ENCODE measurements around the gene PKP1.

The PKP1 gene

DNA sequence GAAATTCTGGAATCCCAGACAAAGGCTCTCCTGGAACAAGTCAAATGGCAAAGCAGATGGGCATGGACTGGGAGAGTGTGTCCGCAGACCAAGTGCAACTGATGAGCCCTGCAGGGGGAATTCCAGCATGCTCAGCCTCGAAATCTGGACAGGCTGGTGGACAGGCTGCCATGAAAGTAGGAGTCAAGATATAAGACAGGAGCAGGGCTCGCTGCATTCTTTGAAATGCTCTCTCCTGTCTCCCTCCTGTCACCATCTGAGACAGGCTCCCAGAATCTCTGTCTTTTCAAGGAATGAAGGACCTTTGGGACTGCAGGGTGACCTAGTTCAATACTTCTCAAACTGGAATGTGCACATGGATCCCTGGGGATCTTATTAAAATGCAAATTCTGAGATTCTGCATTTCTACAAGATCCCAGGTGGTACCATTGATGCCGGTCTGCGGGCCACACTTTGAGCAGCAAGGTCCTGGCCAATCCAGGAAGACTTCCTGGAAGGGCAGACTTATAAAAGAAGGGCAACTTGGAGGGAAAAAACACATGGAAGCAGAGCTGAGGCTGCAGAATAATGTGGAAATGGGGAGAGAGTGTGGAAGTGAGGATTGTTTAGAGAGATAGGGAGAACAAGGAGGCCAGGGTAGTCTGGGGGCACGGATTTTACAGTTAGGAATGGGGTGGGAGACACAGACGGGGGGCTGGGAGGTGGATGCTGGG, 64.3 kb downstream of the PKP1 start:
- H3K9ac ChIP-seq, result no peak overlapping the region
- H3K4me3 ChIP-seq, result no peak overlapping the region
- no peak overlapping the region for H3K27ac ChIP-seq
- no peak overlapping the region for H3K4me2 ChIP-seq
- no peaks in the 10 kb centered on the region for H4K20me1 ChIP-seq
- no peaks in the 10 kb centered on the region for H3K36me3 ChIP-seq
- no peaks in the 10 kb centered on the region for H3K27me3 ChIP-seq
- TF ChIP-seq Cebpa-rat (IDR thresholded peaks at IDR 0.05), result no peak
- no peaks in the 10 kb centered on the region for H3K4me1 ChIP-seq
- no peaks in the 10 kb centered on the region for H3K9me3 ChIP-seq

DNA sequence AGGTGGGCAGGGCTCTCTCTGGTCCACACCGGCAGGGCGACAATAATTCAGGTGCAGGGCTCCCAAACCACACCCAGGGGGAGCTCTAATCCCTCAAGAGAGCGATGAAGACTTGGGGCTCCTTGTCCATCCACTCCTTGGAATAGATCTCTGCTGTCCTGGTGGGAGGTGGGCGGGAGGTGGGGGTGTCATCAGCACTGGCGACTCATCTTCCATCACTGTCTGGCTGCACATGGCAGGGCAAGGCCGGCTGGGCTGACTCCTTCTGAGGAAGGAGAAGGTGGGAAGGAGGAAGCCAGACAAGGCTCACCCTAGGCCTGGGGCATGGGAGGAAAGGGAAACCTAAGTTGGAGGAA, 64.9 kb downstream of the PKP1 start:
- H3K4me2 ChIP-seq, result no peak overlapping the region
- TF ChIP-seq Cebpa-rat (IDR thresholded peaks at IDR 0.05), result no peak
- H3K4me1 ChIP-seq, result no peaks in the 10 kb centered on the region
- no peaks in the 10 kb centered on the region for H3K27me3 ChIP-seq
- no peaks in the 10 kb centered on the region for H4K20me1 ChIP-seq
- no peak overlapping the region for H3K4me3 ChIP-seq
- no peak overlapping the region for H3K9ac ChIP-seq
- H3K27ac ChIP-seq, result no peak overlapping the region
- no peaks in the 10 kb centered on the region for H3K36me3 ChIP-seq
- no peaks in the 10 kb centered on the region for H3K9me3 ChIP-seq

- no peak for TF ChIP-seq Cebpa-rat (IDR thresholded peaks at IDR 0.05)
- Histone ChIP-seq H3K9me3 (no peaks in the 10 kb centered on the region), H3K4me3 (no peak overlapping the region), H3K27ac (no peak overlapping the region), H4K20me1 (no peaks in the 10 kb centered on the region), H3K9ac (no peak overlapping the region), H3K4me2 (no peak overlapping the region), H3K36me3 (no peaks in the 10 kb centered on the region), H3K4me1 (no peaks in the 10 kb centered on the region), H3K27me3 (no peaks in the 10 kb centered on the region)
Measured at GRCh38 chr1:201349092-201349491, 65.8 kb downstream of the PKP1 start.

- no peaks in the 10 kb centered on the region for H3K4me1 ChIP-seq
- no peak overlapping the region for H3K4me3 ChIP-seq
- no peaks in the 10 kb centered on the region for H4K20me1 ChIP-seq
- no peaks in the 10 kb centered on the region for H3K9me3 ChIP-seq
- no peaks in the 10 kb centered on the region for H3K36me3 ChIP-seq
- no peaks in the 10 kb centered on the region for H3K27me3 ChIP-seq
- no peak overlapping the region for H3K4me2 ChIP-seq
- no peak overlapping the region for H3K9ac ChIP-seq
- H3K27ac ChIP-seq, result no peak overlapping the region
- TF ChIP-seq Cebpa-rat (IDR thresholded peaks at IDR 0.05), result no peak
Measured at GRCh38 chr1:201350361-201350725, 67.0 kb downstream of the PKP1 start.

GRCh38 chr1:201350884-201351283, 67.6 kb downstream of the PKP1 start:
- TF ChIP-seq Cebpa-rat (IDR thresholded peaks at IDR 0.05), result no peak
- Histone ChIP-seq H3K4me3 (no peak overlapping the region), H3K27me3 (no peaks in the 10 kb centered on the region), H3K9ac (no peak overlapping the region), H4K20me1 (no peaks in the 10 kb centered on the region), H3K36me3 (no peaks in the 10 kb centered on the region), H3K4me2 (no peak overlapping the region), H3K9me3 (no peaks in the 10 kb centered on the region), H3K27ac (no peak overlapping the region), H3K4me1 (no peaks in the 10 kb centered on the region)

DNA sequence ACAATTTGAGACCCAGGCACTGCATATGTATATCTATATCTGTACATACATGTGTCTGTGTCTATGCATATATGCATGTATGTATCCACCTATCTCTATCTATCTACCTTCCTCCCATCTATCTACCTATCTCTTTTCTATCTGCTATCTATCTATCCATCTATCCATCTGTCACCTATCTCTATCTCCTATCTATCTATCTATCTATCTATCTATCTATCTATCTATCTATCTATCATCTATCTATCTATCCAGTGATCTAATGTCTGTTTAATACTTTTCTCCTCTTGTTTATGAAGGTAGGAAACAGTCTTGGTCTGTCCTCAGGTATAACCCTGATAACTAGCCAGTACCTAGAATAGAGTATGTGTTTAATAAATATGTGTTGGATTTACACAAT, 68.3 kb downstream of the PKP1 start:
- H3K4me3 ChIP-seq, result no peak overlapping the region
- no peaks in the 10 kb centered on the region for H3K4me1 ChIP-seq
- no peaks in the 10 kb centered on the region for H4K20me1 ChIP-seq
- no peaks in the 10 kb centered on the region for H3K27me3 ChIP-seq
- H3K27ac ChIP-seq, result no peak overlapping the region
- H3K36me3 ChIP-seq, result no peaks in the 10 kb centered on the region
- H3K9me3 ChIP-seq, result no peaks in the 10 kb centered on the region
- no peak overlapping the region for H3K9ac ChIP-seq
- no peak overlapping the region for H3K4me2 ChIP-seq
- no peak for TF ChIP-seq Cebpa-rat (IDR thresholded peaks at IDR 0.05)

DNA sequence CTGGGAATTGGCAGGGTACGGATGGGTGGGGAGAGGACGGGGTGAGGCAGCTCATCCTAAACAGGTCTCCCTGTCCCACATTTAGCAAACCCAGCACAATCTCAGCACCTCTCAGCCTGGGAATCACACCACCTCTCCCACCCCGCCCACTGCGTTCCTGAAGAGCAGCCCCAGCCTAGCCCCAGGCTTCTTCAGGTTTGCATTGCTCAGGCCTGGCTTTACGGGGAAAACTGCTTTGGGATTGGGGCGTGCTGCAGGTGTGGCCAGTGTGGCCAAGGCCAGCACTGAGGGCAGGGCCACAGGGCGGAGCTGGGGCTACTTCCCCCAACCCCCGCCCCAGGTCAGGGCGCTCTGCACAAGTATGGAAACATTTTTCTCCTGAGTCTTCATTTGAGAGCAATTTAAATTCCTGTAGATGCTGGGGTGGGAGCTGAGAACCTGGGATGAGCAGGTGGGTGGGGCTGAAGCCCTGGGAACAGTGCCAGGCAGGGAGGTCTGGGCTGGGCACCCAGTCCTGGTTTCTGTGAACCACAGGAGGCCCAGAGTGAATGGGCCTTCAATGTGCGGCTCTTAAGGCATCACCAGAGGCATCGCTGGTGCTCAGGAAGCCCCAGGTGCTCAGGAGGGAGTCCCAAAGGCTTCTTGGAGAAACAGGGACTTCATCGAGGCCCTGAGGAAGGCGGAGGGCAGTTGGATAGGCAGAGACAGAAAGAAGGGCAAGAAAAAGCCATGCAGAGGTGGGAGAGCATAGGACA, 70.1 kb downstream of the PKP1 start:
- Histone ChIP-seq H3K4me2 (no peak overlapping the region), H4K20me1 (no peaks in the 10 kb centered on the region), H3K36me3 (no peaks in the 10 kb centered on the region), H3K9ac (no peak overlapping the region), H3K27ac (no peak overlapping the region), H3K9me3 (no peaks in the 10 kb centered on the region), H3K4me1 (no peaks in the 10 kb centered on the region), H3K27me3 (no peaks in the 10 kb centered on the region), H3K4me3 (no peak overlapping the region)
- TF ChIP-seq Cebpa-rat (IDR thresholded peaks at IDR 0.05), result no peak

DNA sequence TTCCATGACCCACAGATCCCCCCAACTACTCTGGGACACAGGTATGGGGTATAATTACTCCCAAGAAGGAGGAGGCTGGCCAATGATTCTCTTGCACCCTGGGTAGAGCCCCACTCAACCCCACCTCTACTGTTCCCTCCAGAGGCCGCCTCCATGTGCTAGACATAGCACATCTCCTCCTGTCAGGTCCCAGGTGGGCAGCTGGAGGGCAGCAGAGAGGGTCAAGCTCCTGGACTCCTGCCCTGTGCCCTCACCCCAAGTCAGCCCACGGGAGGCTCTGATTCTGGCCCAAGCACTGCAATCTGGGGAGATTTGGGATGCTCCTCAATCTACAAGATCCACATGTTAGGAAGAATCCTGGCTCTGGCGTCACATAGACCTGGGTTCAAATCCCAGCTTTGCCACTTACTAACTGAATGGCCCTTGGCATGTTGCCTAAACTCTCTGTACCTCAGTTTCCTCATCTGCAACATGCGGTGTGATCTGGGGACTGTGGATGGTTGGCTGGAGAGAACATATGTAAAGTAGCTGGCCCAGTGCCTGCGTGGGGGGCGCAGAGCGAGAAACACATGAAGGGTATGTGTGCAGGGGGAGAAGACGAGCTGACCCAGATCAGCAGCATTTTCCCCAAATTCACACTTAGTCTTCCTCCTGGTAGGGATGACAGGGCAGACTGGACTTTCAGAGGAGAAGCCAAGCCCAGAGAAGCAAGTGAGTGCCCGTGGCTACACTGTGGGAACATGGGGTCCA, 71.0 kb downstream of the PKP1 start:
- Histone ChIP-seq H3K9me3 (no peaks in the 10 kb centered on the region), H3K27ac (no peak overlapping the region), H3K27me3 (no peaks in the 10 kb centered on the region), H3K36me3 (no peaks in the 10 kb centered on the region), H3K9ac (no peak overlapping the region), H4K20me1 (no peaks in the 10 kb centered on the region), H3K4me1 (peaks cover 7% of the 10 kb centered on the region), H3K4me2 (no peak overlapping the region), H3K4me3 (no peak overlapping the region)
- no peak for TF ChIP-seq Cebpa-rat (IDR thresholded peaks at IDR 0.05)

- H3K27me3 ChIP-seq, result no peaks in the 10 kb centered on the region
Measured at GRCh38 chr1:201354901-201355295, 71.6 kb downstream of the PKP1 start.

GRCh38 chr1:201355471-201355870, 72.2 kb downstream of the PKP1 start:
- no peak for TF ChIP-seq Cebpa-rat (IDR thresholded peaks at IDR 0.05)
- Histone ChIP-seq H3K4me1 (peaks cover 13% of the 10 kb centered on the region), H3K27ac (no peak overlapping the region), H4K20me1 (no peaks in the 10 kb centered on the region), H3K36me3 (no peaks in the 10 kb centered on the region), H3K4me3 (no peak overlapping the region), H3K9me3 (no peaks in the 10 kb centered on the region), H3K27me3 (no peaks in the 10 kb centered on the region), H3K9ac (no peak overlapping the region), H3K4me2 (no peak overlapping the region)

More at GRCh38 chr1:201354901-201355295, 71.6 kb downstream of the PKP1 start:
- H3K9ac ChIP-seq, result no peak overlapping the region
- H3K36me3 ChIP-seq, result no peaks in the 10 kb centered on the region
- no peak overlapping the region for H3K4me2 ChIP-seq
- H3K4me1 ChIP-seq, result peaks cover 13% of the 10 kb centered on the region
- H4K20me1 ChIP-seq, result no peaks in the 10 kb centered on the region
- TF ChIP-seq Cebpa-rat (IDR thresholded peaks at IDR 0.05), result no peak
- H3K9me3 ChIP-seq, result no peaks in the 10 kb centered on the region
- no peak overlapping the region for H3K4me3 ChIP-seq
- no peak overlapping the region for H3K27ac ChIP-seq

Measured in BLaER1 (cell line).